K562 (cell line): ENCODE data around the gene NRG3. TPM values are rescaled to one million over a fixed set of nuclear protein-coding genes. Genes with fewer than 3 reads are reported as not detected.

Experiments used
- ATAC-seq: fragments of 200-7000 bp; cut with Tn5 transposase; 3 replicates; pipeline ENCODE4 v1.9.1; 2020; ENCODE audit warnings: moderate library complexity
- BruUV-seq: library from RNA; stranded (reverse); fragments of 400-500 nt; replicated peaks from 2 replicates; lab custom pipeline; 2021; lab: Mats Ljungman, UMichigan
- CTCF ChIA-PET: fragments of 300-600 bp; formaldehyde crosslinking; extraction: SDS; loops from one replicate; lab custom pipeline; 2021; ENCODE audit warnings: low intra/inter-chr PET ratio; lab: Yijun Ruan, JAX
- POLR2A ChIA-PET: fragments of 300-600, 350-650 bp; sonication (Branson Sonifier 250); formaldehyde crosslinking; extraction: SDS; loops from one replicate; lab custom pipeline; 2021; ENCODE audit warnings: antibody characterized with exemption, inconsistent platforms; lab: Yijun Ruan, JAX
- DNase-seq, 4 experiments: peaks; one replicate each; pipeline versions ENCODE4 v3.0.0 to v3.0.0-alpha.2; 2011 to 2018; ENCODE audit warnings: low spot score in 3 of 4, mixed read lengths in 3 of 4; ENCODE audit errors: extremely low read depth in 1 of 4
- FAIRE-seq: peaks from 2 replicates; lab custom pipeline; 2011; peaks lifted over from hg19 to GRCh38; lab: Jason Lieb, UNC
- H2AFZ ChIP-seq: 2 replicates; pipeline ENCODE4 v1.6.0; 2011; ENCODE audit warnings: low read depth, low read length, control low read depth, inconsistent platforms
- H3K27ac ChIP-seq: fragments of 200-600 bp; 3 replicates; pipeline ENCODE4 v1.8.0; 2011; ENCODE audit warnings: low read depth, mild to moderate bottlenecking, control low read depth, inconsistent platforms, low read length, moderate library complexity, mixed read lengths; ENCODE audit errors: extremely low read depth
- H3K27me3 ChIP-seq, 2 experiments: fragments of 300-600 bp in 1 of 2; 2 replicates in 1 of 2; 3 replicates in 1 of 2; pipeline versions ENCODE4 v1.6.0 to v1.8.0; 2011; ENCODE audit warnings: inconsistent platforms in 2 of 2, low read length in 2 of 2, mild to moderate bottlenecking in 1 of 2, mixed read lengths in 1 of 2, moderate library complexity in 1 of 2; ENCODE audit not compliant: control insufficient read depth in 2 of 2, insufficient read depth in 2 of 2
- H3K36me3 ChIP-seq: fragments of 300-600 bp; 3 replicates; pipeline ENCODE4 v1.8.0; 2011; ENCODE audit warnings: mild to moderate bottlenecking, low read length, inconsistent platforms; ENCODE audit not compliant: control insufficient read depth, insufficient read depth
- H3K4me1 ChIP-seq, 2 experiments: fragments of 200-600 bp in 1 of 2; replicated peaks in 1 of 2; 2 replicates in 1 of 2; 3 replicates in 1 of 2; pipeline versions ENCODE4 v1.5.1 to v1.8.0; 2011; ENCODE audit warnings: inconsistent platforms in 2 of 2, low read length in 2 of 2, mild to moderate bottlenecking in 1 of 2, mixed read lengths in 1 of 2, moderate library complexity in 1 of 2; ENCODE audit not compliant: control insufficient read depth in 2 of 2, insufficient read depth in 2 of 2
- H3K4me2 ChIP-seq: 2 replicates; pipeline ENCODE4 v1.6.1; 2011; ENCODE audit warnings: low read length, control low read depth, inconsistent platforms, mixed read lengths; ENCODE audit not compliant: insufficient read depth
- H3K4me3 ChIP-seq: fragments of 200-600 bp; sonication (generic), shearing (Covaris generic); 2 replicates; pipeline ENCODE4 v1.5.1; 2016; ENCODE audit warnings: control low read depth, inconsistent platforms
- H3K79me2 ChIP-seq: fragments of 200-600 bp; 3 replicates; pipeline ENCODE4 v1.8.0; 2011; ENCODE audit warnings: low read length, inconsistent platforms; ENCODE audit not compliant: control insufficient read depth, insufficient read depth
- H3K9ac ChIP-seq, 2 experiments: 2 replicates each; pipeline versions ENCODE4 v1.6.0 to v1.6.1; 2011; ENCODE audit warnings: low read depth in 2 of 2, low read length in 2 of 2, control low read depth in 1 of 2, inconsistent platforms in 1 of 2, mild to moderate bottlenecking in 1 of 2, mixed read lengths in 1 of 2; ENCODE audit not compliant: insufficient read depth in 1 of 2
- H3K9me1 ChIP-seq: one replicate; pipeline ENCODE4 v1.6.0; 2011; ENCODE audit warnings: inconsistent platforms, mild to moderate bottlenecking, low read length, moderate library complexity; ENCODE audit not compliant: control insufficient read depth, insufficient read depth
- H3K9me3 ChIP-seq: replicated peaks from 2 replicates; pipeline ENCODE4 v1.5.1; 2011; ENCODE audit warnings: low read depth, low read length, inconsistent platforms; ENCODE audit not compliant: control insufficient read depth, insufficient read depth
- H4K20me1 ChIP-seq: replicated peaks from 2 replicates; pipeline ENCODE4 v1.6.1; 2011; ENCODE audit warnings: low read length, inconsistent platforms, mixed read lengths; ENCODE audit not compliant: control insufficient read depth, insufficient read depth
- ARNT ChIP-seq, 2 experiments: fragments of 450-650 bp; IDR thresholded peaks; 2 replicates each; pipeline ENCODE4 v1.6.1; 2016; ENCODE audit warnings: mild to moderate bottlenecking in 1 of 2
- BCOR ChIP-seq: fragments of 450-650 bp; IDR thresholded peaks from 2 replicates; pipeline ENCODE4 v1.6.1; 2016
- HMG20A ChIP-seq: fragments of 450-650 bp; formaldehyde crosslinking; conservative IDR thresholded peaks from 2 replicates; pipeline ENCODE4 v1.4.0; 2020; ENCODE audit warnings: mild to moderate bottlenecking, mixed read lengths
- JUNB ChIP-seq: fragments of 450-650 bp; formaldehyde crosslinking; conservative IDR thresholded peaks from 2 replicates; pipeline ENCODE4 v1.4.0; 2020; ENCODE audit warnings: mild to moderate bottlenecking
- PHF21A ChIP-seq: fragments of 450-650 bp; IDR thresholded peaks from 2 replicates; pipeline ENCODE4 v1.6.1; 2017; ENCODE audit warnings: low read depth, borderline replicate concordance
- SMARCB1 ChIP-seq: IDR thresholded peaks from 2 replicates; pipeline ENCODE4 v1.6.1; 2011; ENCODE audit warnings: improper control_type of control experiment, low read depth; ENCODE audit not compliant: insufficient read length
- SNRNP70 ChIP-seq: fragments of 200-400 bp; formaldehyde crosslinking; optimal IDR thresholded peaks from 2 replicates; pipeline ENCODE3; 2017; ENCODE audit warnings: low read depth, low read length
- TAF7 ChIP-seq: fragments of 450-650 bp; IDR thresholded peaks from 2 replicates; pipeline ENCODE4 v1.6.1; 2016; ENCODE audit warnings: missing genetic modification characterization, missing compliant biosample characterization
- U2AF1 ChIP-seq: fragments of 200-400 bp; formaldehyde crosslinking; optimal IDR thresholded peaks from 2 replicates; pipeline ENCODE3; 2017; ENCODE audit warnings: mild to moderate bottlenecking, low read depth, low read length, moderate library complexity
- ZNF561 ChIP-seq: fragments of 450-650 bp; formaldehyde crosslinking; conservative IDR thresholded peaks from 2 replicates; pipeline ENCODE4 v1.4.0; 2020; ENCODE audit warnings: mild to moderate bottlenecking, moderate library complexity
- WGBS: fragments of 100-300 bp; shearing (Covaris generic); methylation state at CpG from one replicate; pipeline ENCODE4 v1.1.6; 2016; ENCODE audit warnings: low coverage, mixed read lengths; ENCODE audit not compliant: insufficient coverage; ENCODE audit errors: missing lambda C conversion rate; 5-methylcytosine and 5-hydroxymethylcytosine counted together
- in situ Hi-C: fragments of 300-500 bp; cut with MboI; formaldehyde crosslinking; loops from 4 replicates; pipeline ENCODE4 v1.15.0; 2018; ENCODE audit warnings: inconsistent platforms, mixed read lengths
- intact Hi-C: fragments of 100-400 bp; cut with micrococcal nuclease; formaldehyde crosslinking; loops from 2 replicates; pipeline ENCODE4 v1.14.2; 2022
- polyA plus RNA-seq, 8 experiments: library from polyadenylated mRNA; depleted of rRNA in 4 of 8; stranded (reverse) in 5 of 8; unstranded in 3 of 8; fragments of >200 nt; fragmentation: Nextera tagmentation in 2 of 8; fragmentation: Illumina TruSeq in 1 of 8; extraction: Ambion mirVana in 2 of 8; extraction: Trizol in 1 of 8; gene quantifications; 2 replicates each; pipeline versions ENCODE4 v1.2.1 to v1.2.3, GENCODE V29; 2011 to 2014; ENCODE audit warnings: inconsistent platforms in 1 of 8, missing spikeins in 1 of 8
- total RNA-seq, 7 experiments: library from RNA; depleted of rRNA in 6 of 7; stranded (reverse); fragments of >200 nt in 6 of 7; fragmentation: Illumina TruSeq in 2 of 7; extraction: Trizol in 2 of 7; gene quantifications; 2 replicates each; pipeline versions ENCODE4 v1.2.1 to v1.2.3, GENCODE V29; 2011 to 2021; ENCODE audit warnings: low replicate concordance in 1 of 7
- TF ChIP-seq, protein P1 (sequence below): fragments of 450-650 bp; IDR thresholded peaks from one replicate; pipeline ENCODE4 v1.6.1; 2018; ENCODE audit warnings: mild to moderate bottlenecking, moderate library complexity; ENCODE audit not compliant: partially characterized antibody

The NRG3 gene
- total and polyA plus RNA-seq, 9 of the 15 experiments (the other 6 are each of a cell fraction or from before 2014, with no cell fraction given), result not detected

GRCh38 chr10:82813856-82814255 lies 938.9 kb downstream of the NRG3 start:
- no TSS peak for BruUV-seq
- in situ Hi-C loops, result no loop called here

More at GRCh38 chr10:82813856-82814255, 938.9 kb downstream of the NRG3 start:
- no peaks in the 10 kb centered on the region for H3K9me1 ChIP-seq
- H3K4me1 ChIP-seq, result no peaks in the 10 kb centered on the region
- POLR2A ChIA-PET, result no interaction called here
- 0 out of 2 replicates have a peak, but pooled peaks cover 2% of the 10 kb centered on the region for H3K9me3 ChIP-seq
- H3K4me3 ChIP-seq, result no peak overlapping the region
- CTCF ChIA-PET, result no interaction called here
- H3K36me3 ChIP-seq, result no peaks in the 10 kb centered on the region
- ATAC-seq (no peak), DNase-seq (no peak), FAIRE-seq (no peak)
- 2% methylated on average over 5 of the region's 5 CpGs for WGBS
- no peak for TF ChIP-seq ARNT (IDR thresholded peaks at IDR 0.05)
- TF ChIP-seq PHF21A, result no peak
- TF ChIP-seq, protein P1, sequence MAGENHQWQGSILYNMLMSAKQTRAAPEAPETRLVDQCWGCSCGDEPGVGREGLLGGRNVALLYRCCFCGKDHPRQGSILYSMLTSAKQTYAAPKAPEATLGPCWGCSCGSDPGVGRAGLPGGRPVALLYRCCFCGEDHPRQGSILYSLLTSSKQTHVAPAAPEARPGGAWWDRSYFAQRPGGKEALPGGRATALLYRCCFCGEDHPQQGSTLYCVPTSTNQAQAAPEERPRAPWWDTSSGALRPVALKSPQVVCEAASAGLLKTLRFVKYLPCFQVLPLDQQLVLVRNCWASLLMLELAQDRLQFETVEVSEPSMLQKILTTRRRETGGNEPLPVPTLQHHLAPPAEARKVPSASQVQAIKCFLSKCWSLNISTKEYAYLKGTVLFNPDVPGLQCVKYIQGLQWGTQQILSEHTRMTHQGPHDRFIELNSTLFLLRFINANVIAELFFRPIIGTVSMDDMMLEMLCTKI, result no peak
- TF ChIP-seq HMG20A (CRISPR knock-in tag), result no peak
- no peak for TF ChIP-seq TAF7 (tag)
- no peak for TF ChIP-seq SNRNP70
- TF ChIP-seq U2AF1, result no peak
- no peak for TF ChIP-seq SMARCB1
- no peak for TF ChIP-seq JUNB (CRISPR knock-in tag)
- TF ChIP-seq BCOR, result no peak
- no peak for TF ChIP-seq ZNF561 (CRISPR knock-in tag)
- no peak overlapping the region for H2AFZ ChIP-seq
- intact Hi-C loops, result loop anchor here (5.0 kb wide), 1 partner anchor 1058 kb away; no protein-coding TSS in a partner anchor
- H3K27me3 ChIP-seq, result no peaks in the 10 kb centered on the region
- no peak overlapping the region for H3K4me2 ChIP-seq
- no peak overlapping the region for H3K9ac ChIP-seq
- H4K20me1 ChIP-seq, result no peaks in the 10 kb centered on the region
- H3K79me2 ChIP-seq, result no peaks in the 10 kb centered on the region
- H3K27ac ChIP-seq, result no peak overlapping the region
